Uterus (tissue), 2 donors: Measurements from ENCODE around the gene MEIS1.

ENCODE experiments used
- POLR2A ChIP-seq, 2 donors: fragments of 450-650 bp; IDR thresholded peaks; one replicate each; pipeline ENCODE4 v1.6.1; 2016; ENCODE audit warnings: antibody characterized with exemption in 2 of 2, mild to moderate bottlenecking in 1 of 2, moderate library complexity in 1 of 2
- TF ChIP-seq, protein P1 (sequence below), 4 experiments: fragments of 200-600 bp in 2 of 4; fragments of 450-650 bp in 2 of 4; sonication (generic) in 2 of 4; IDR thresholded peaks; one replicate each; pipeline ENCODE4 v1.5.1; 2016 to 2019; ENCODE audit warnings: antibody characterized with exemption in 4 of 4, mild to moderate bottlenecking in 2 of 4, moderate library complexity in 1 of 4

DNA sequence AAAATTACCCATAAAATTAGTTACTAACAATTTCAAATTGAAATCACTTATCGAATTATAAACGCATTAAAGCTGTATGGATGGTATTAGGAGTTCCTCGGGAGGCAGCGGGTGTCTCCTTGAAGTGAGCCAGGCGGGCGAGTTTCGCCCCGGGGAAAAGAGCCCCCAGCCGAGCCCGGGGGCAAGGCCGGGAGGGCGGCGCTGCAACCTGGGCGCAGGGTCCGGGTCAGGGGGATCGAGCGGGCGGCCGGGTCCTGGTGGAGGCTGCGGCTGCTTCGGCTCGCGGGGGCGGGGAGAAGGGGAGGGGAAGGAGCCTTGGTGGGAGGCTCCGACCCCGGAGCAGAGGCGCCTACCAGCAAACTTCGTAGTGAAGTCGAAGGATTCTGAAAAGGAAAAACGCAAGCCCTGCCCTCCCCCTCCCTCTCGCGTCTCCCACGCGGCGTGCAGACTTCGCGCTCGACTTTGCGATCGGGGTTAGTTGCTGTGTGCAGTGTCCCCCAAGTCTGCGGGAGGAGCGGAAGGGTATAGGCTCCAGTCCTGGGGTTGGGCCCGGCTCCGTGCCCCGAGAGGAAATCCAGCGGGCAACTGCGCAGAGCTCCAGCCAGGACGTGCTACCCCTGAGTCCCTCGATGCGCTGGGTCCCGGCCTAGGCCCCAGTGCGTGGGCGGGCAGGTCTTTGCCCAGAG, 140.8 kb downstream of the MEIS1 start:
- TF ChIP-seq, protein P1, sequence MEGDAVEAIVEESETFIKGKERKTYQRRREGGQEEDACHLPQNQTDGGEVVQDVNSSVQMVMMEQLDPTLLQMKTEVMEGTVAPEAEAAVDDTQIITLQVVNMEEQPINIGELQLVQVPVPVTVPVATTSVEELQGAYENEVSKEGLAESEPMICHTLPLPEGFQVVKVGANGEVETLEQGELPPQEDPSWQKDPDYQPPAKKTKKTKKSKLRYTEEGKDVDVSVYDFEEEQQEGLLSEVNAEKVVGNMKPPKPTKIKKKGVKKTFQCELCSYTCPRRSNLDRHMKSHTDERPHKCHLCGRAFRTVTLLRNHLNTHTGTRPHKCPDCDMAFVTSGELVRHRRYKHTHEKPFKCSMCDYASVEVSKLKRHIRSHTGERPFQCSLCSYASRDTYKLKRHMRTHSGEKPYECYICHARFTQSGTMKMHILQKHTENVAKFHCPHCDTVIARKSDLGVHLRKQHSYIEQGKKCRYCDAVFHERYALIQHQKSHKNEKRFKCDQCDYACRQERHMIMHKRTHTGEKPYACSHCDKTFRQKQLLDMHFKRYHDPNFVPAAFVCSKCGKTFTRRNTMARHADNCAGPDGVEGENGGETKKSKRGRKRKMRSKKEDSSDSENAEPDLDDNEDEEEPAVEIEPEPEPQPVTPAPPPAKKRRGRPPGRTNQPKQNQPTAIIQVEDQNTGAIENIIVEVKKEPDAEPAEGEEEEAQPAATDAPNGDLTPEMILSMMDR (IDR thresholded peaks at IDR 0.05): peak in 1 of 4 experiments; percentile 1
- peak in 1 of 2 donors; percentile 56 for TF ChIP-seq POLR2A (IDR thresholded peaks at IDR 0.05)
